BLaER1 (cell line): ENCODE measurements around the gene HOXA7.

Experiments used
- H3K27ac ChIP-seq: shearing (Covaris generic); formaldehyde crosslinking; 2 replicates; pipeline ENCODE4 v1.8.1; 2022
- H3K27me3 ChIP-seq: shearing (Covaris generic); formaldehyde crosslinking; 2 replicates; pipeline ENCODE4 v1.8.1; 2022
- H3K36me3 ChIP-seq: shearing (Covaris generic); formaldehyde crosslinking; 2 replicates; pipeline ENCODE4 v1.8.1; 2022
- H3K4me1 ChIP-seq: shearing (Covaris generic); formaldehyde crosslinking; 2 replicates; pipeline ENCODE4 v1.8.1; 2022
- H3K4me2 ChIP-seq: shearing (Covaris generic); formaldehyde crosslinking; 2 replicates; pipeline ENCODE4 v1.8.1; 2022
- H3K4me3 ChIP-seq: shearing (Covaris generic); formaldehyde crosslinking; 2 replicates; pipeline ENCODE4 v1.8.1; 2022
- H3K9ac ChIP-seq: shearing (Covaris generic); formaldehyde crosslinking; 2 replicates; pipeline ENCODE4 v1.8.1; 2022
- H3K9me3 ChIP-seq: shearing (Covaris generic); formaldehyde crosslinking; 2 replicates; pipeline ENCODE4 v1.8.1; 2022
- H4K20me1 ChIP-seq: shearing (Covaris generic); formaldehyde crosslinking; 2 replicates; pipeline ENCODE4 v1.8.1; 2022
- Cebpa-rat ChIP-seq: shearing (Covaris generic); IDR thresholded peaks from 2 replicates; pipeline ENCODE4 v1.8.1; 2022

The HOXA7 gene

GRCh38 chr7:27171325-27171636 is 14.8 kb upstream of the HOXA7 start:
- Histone ChIP-seq H4K20me1 (peaks cover 100% of the 10 kb centered on the region), H3K4me1 (no peaks in the 10 kb centered on the region), H3K9me3 (peaks cover 39% of the 10 kb centered on the region), H3K9ac (no peak overlapping the region), H3K4me3 (no peak overlapping the region), H3K4me2 (no peak overlapping the region), H3K27ac (no peak overlapping the region), H3K27me3 (peaks cover 100% of the 10 kb centered on the region), H3K36me3 (no peaks in the 10 kb centered on the region)
- no peak for TF ChIP-seq Cebpa-rat

DNA sequence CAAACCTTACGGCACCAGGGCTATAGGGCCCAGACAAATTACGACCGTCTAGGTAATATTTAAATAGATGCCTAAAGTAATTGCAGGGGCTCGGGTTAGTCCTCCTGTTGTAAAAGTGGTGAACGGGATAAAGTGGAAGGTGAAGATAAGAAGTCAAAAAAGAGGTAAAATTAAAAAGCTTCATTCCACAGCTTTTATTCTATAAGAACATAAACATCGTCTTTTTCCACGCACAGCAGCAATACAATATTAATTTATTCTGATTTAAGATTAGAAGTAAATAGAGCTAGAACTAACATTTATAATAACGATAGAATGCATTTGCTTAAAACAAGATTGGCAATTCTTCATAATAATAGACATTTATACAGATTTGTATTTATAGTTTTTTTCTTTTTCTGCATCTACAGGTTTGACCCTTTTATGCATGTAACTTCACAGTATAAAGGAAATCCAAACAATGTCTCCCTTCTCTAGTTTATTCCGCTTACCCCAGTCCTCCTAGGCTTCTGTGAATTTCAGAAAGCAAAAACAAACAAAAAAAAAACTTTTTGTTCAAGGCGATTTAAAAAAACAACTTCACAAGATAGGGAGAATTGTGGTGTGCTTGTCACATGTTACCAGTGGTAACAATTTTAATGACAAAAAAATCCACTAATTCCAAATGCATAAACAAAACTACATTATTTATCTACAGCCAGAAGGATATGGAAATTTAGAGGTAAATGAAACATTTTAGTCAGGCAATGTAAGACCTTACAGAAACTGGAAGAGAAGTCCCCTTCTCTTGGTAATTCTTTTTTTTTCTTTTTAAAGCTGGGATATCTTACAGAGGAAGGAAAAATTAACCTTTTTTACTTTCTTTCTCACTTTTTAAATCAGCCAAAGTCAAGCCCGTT is 14.2 kb upstream of the HOXA7 start:
- H3K4me2 ChIP-seq = no peak overlapping the region
- no peak for TF ChIP-seq Cebpa-rat
- H3K4me1 ChIP-seq = no peaks in the 10 kb centered on the region
- H3K9ac ChIP-seq = no peak overlapping the region
- peaks cover 100% of the 10 kb centered on the region for H4K20me1 ChIP-seq
- peaks cover 100% of the 10 kb centered on the region for H3K27me3 ChIP-seq
- H3K9me3 ChIP-seq = peaks cover 45% of the 10 kb centered on the region
- H3K4me3 ChIP-seq = no peak overlapping the region
- no peaks in the 10 kb centered on the region for H3K36me3 ChIP-seq
- no peak overlapping the region for H3K27ac ChIP-seq

- no peak overlapping the region for H3K4me3 ChIP-seq
Observed at GRCh38 chr7:27169658-27170425, 13.4 kb upstream of the HOXA7 start.

DNA sequence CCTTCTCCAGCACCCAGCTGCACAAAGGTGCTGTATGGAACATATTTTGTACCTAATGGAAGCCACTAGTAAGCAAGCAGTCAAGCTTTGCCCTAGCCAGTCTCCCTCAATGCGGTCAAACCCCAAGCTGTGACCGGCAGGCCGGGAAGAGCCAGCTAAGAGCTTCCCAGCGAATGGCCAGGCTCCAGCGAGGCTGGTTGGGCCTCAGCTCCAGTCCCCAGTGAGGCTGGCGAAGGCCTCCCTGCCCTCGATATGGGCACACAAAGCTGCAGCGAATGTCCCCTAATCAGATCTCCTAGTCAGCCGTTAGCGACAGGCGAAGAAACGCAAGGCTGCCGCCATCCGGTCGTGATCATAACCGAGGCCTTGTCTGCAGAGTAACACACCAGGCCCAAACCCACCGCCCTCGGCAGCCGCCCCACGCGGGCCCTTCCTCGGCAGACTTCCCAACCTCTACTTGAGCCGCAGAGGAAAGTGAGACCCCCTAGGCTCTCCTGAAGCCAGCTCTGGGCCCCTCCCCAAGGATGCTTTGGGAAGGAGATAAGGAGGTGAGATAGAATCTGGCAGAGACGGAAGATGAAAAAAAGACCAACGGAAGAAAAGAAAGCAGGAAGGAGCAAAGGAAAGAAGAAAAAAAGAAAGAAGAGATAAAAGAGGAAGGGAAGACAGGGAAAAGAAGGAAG is 11.9 kb upstream of the HOXA7 start:
- H4K20me1 ChIP-seq = peaks cover 100% of the 10 kb centered on the region
- H3K4me3 ChIP-seq = no peak overlapping the region
- peaks cover 100% of the 10 kb centered on the region for H3K27me3 ChIP-seq
- no peak overlapping the region for H3K9ac ChIP-seq
- no peaks in the 10 kb centered on the region for H3K36me3 ChIP-seq
- H3K9me3 ChIP-seq = peaks cover 37% of the 10 kb centered on the region
- no peak for TF ChIP-seq Cebpa-rat
- no peak overlapping the region for H3K4me2 ChIP-seq
- H3K4me1 ChIP-seq = no peaks in the 10 kb centered on the region
- H3K27ac ChIP-seq = no peak overlapping the region

More at GRCh38 chr7:27169658-27170425, 13.4 kb upstream of the HOXA7 start:
- H3K9me3 ChIP-seq = peaks cover 51% of the 10 kb centered on the region
- H3K36me3 ChIP-seq = no peaks in the 10 kb centered on the region
- peaks cover 100% of the 10 kb centered on the region for H4K20me1 ChIP-seq
- no peaks in the 10 kb centered on the region for H3K4me1 ChIP-seq
- H3K27me3 ChIP-seq = peaks cover 100% of the 10 kb centered on the region
- TF ChIP-seq Cebpa-rat = no peak
- H3K4me2 ChIP-seq = no peak overlapping the region
- H3K9ac ChIP-seq = no peak overlapping the region
- no peak overlapping the region for H3K27ac ChIP-seq

- no peaks in the 10 kb centered on the region for H3K36me3 ChIP-seq
- H4K20me1 ChIP-seq = peaks cover 100% of the 10 kb centered on the region
- no peak overlapping the region for H3K9ac ChIP-seq
- peaks cover 100% of the 10 kb centered on the region for H3K27me3 ChIP-seq
- H3K27ac ChIP-seq = no peak overlapping the region
- H3K4me1 ChIP-seq = no peaks in the 10 kb centered on the region
- peaks cover 32% of the 10 kb centered on the region for H3K9me3 ChIP-seq
- H3K4me2 ChIP-seq = no peak overlapping the region
- no peak for TF ChIP-seq Cebpa-rat
- no peak overlapping the region for H3K4me3 ChIP-seq
Observed at GRCh38 chr7:27167916-27168264, 11.4 kb upstream of the HOXA7 start.

DNA sequence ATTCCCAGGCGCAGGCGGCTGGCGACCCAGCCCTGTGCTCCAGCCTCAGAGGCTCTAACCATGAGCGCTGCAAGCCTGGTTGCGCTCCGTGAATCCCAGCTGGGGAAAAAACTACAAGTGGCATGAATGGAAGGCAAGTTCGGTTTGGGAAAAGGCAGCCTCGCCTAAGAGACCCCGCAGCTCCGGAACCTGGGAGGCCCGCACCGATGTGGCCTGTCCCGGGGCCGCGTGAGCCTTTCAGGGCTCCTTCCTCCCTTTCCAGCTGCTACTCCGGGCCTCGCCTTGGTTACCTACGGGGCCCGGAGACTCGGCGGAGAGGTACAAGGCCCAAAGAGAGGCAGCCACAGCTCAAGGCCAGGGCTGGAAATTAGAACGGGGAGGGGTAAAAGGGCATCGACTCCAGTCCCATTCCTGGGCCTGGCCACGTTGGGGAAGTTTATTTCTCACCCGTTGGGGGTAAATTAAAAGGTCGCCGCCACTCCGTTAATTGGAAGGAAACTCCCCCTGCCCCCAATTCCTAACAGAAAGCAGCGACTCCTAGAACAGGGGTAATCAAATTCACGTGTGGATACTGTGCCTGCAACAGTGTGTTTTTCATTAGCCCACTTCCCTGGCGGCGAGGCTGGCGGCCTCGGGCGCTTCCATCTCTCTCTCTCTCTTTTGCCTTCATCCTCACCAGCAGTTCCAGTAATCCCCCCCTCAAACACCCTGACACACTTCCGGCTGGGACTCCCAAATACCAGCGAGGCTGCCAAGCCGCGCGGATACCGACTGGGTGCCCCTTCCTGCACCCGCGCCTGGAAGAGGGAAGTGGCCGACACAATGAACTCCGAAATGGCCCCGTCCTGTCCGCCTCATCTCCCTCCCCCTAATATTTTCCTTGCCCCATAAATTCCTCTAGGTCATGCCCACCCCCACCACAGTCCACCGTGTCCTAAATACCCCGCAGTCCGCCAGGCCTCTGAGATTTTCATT is 10.3 kb upstream of the HOXA7 start:
- no peak overlapping the region for H3K4me2 ChIP-seq

GRCh38 chr7:27165996-27166530 is 9.6 kb upstream of the HOXA7 start:
- H3K9me3 ChIP-seq = peaks cover 17% of the 10 kb centered on the region
- no peak for TF ChIP-seq Cebpa-rat
- no peak overlapping the region for H3K9ac ChIP-seq
- H3K4me1 ChIP-seq = no peaks in the 10 kb centered on the region; the same call in 1 of the 2 replicates
- no peak overlapping the region for H3K4me2 ChIP-seq
- peaks cover 100% of the 10 kb centered on the region for H3K27me3 ChIP-seq
- H3K36me3 ChIP-seq = no peaks in the 10 kb centered on the region
- no peak overlapping the region for H3K27ac ChIP-seq
- no peak overlapping the region for H3K4me3 ChIP-seq
- H4K20me1 ChIP-seq = peaks cover 95% of the 10 kb centered on the region

More for the DNA sequence above, 10.3 kb upstream of the HOXA7 start:
- no peak overlapping the region for H3K4me3 ChIP-seq
- H3K27ac ChIP-seq = no peak overlapping the region
- H3K9ac ChIP-seq = no peak overlapping the region
- no peak for TF ChIP-seq Cebpa-rat
- peaks cover 100% of the 10 kb centered on the region for H4K20me1 ChIP-seq
- peaks cover 100% of the 10 kb centered on the region for H3K27me3 ChIP-seq
- no peaks in the 10 kb centered on the region for H3K4me1 ChIP-seq
- H3K36me3 ChIP-seq = no peaks in the 10 kb centered on the region
- H3K9me3 ChIP-seq = peaks cover 21% of the 10 kb centered on the region

DNA sequence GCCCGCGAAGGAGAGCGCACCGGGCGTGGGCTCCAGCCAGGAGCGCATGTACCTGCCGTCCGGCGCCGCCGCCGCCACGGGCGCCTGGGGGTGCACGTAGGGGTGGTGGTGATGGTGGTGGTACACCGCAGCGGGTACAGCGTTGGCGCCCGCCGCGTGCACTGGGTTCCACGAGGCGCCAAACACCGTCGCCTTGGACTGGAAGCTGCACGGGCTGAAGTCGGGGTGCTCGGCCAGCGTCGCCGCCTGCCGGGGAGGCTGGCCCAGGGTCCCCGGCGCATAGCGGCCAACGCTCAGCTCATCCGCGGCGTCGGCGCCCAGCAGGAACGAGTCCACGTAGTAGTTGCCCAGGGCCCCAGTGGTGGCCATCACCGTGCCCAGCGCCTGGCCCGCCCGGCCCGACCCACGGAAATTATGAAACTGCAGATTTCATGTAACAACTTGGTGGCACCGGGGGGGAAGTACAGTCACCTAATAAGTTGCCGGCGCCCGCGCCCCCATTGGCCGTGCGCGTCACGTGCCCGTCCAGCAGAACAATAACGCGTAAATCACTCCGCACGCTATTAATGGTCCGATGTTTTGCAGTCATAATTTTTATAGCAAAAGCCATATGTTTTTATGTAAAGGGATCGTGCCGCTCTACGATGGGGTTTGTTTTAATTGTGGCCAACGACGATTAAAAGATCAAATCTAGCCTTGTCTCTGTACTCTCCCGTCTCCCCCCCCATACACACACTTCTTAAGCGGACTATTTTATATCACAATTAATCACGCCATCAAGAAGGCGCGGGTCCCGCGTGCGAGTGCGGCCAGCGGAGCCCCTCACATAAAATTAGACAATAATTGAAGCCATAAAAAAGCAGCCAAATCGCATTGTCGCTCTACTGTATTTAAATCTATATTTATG is 8.9 kb upstream of the HOXA7 start, which contains the start of gene HOXA9:
HOXA9 (minus strand) TSS at position 449 of the 907 bp plus-strand sequence; CDS start at position 369, 80 bp downstream.
- no peak within 1 kb of the TSS for H3K9ac ChIP-seq
- no peak within 1 kb of the TSS for H3K4me2 ChIP-seq
- peaks cover 100% of the 10 kb centered on the region for H3K27me3 ChIP-seq
- peaks cover 92% of the 10 kb centered on the region for H4K20me1 ChIP-seq
- H3K4me3 ChIP-seq = no peak within 1 kb of the TSS
- no peaks in the 10 kb centered on the region for H3K36me3 ChIP-seq
- H3K27ac ChIP-seq = no peak within 1 kb of the TSS
- TF ChIP-seq Cebpa-rat = no peak
- H3K4me1 ChIP-seq = peaks cover 6% of the 10 kb centered on the region
- peaks cover 17% of the 10 kb centered on the region for H3K9me3 ChIP-seq
